H9 (cell line): ENCODE results near the gene CYCS. TPM values are rescaled to one million over a fixed set of nuclear protein-coding genes. Genes with fewer than 3 reads are reported as not detected.

Experiments
- DNase-seq: peaks from one replicate; pipeline ENCODE4 v3.0.0-alpha.2; 2017
- H2AFZ ChIP-seq: one replicate; pipeline ENCODE4 v1.6.1; 2013; ENCODE audit warnings: mild to moderate bottlenecking, low read length, control low read depth, moderate library complexity
- H2AK5ac ChIP-seq: 2 replicates; pipeline ENCODE4 v1.6.1; 2013; ENCODE audit warnings: low read length, control low read depth, mixed read lengths; ENCODE audit not compliant: insufficient read length
- H2BK120ac ChIP-seq: one replicate; pipeline ENCODE4 v1.6.1; 2013; ENCODE audit warnings: low read depth, mild to moderate bottlenecking, low read length, control low read depth, inconsistent platforms; ENCODE audit not compliant: poor library complexity, severe bottlenecking
- H2BK12ac ChIP-seq: 2 replicates; pipeline ENCODE4 v1.6.1; 2013; ENCODE audit warnings: low read length, control low read depth, mixed read lengths, low read depth; ENCODE audit not compliant: insufficient read length
- H2BK15ac ChIP-seq: 2 replicates; pipeline ENCODE4 v1.6.1; 2013; ENCODE audit warnings: low read depth, low read length, control low read depth
- H2BK20ac ChIP-seq: one replicate; pipeline ENCODE4 v1.6.1; 2013; ENCODE audit warnings: low read depth, mild to moderate bottlenecking, low read length, control low read depth, inconsistent platforms; ENCODE audit not compliant: poor library complexity, severe bottlenecking
- H2BK5ac ChIP-seq: 2 replicates; pipeline ENCODE4 v1.6.1; 2013; ENCODE audit warnings: low read length, control low read depth, mixed read lengths; ENCODE audit not compliant: insufficient read length
- H3K14ac ChIP-seq: 2 replicates; pipeline ENCODE4 v1.6.1; 2013; ENCODE audit warnings: low read length, control low read depth; ENCODE audit not compliant: insufficient read depth
- H3K18ac ChIP-seq: 2 replicates; pipeline ENCODE4 v1.6.1; 2013; ENCODE audit warnings: low read depth, mild to moderate bottlenecking, mixed read lengths, low read length, control low read depth; ENCODE audit not compliant: insufficient read length
- H3K23ac ChIP-seq: 2 replicates; pipeline ENCODE4 v1.6.1; 2013; ENCODE audit warnings: low read length, control low read depth, mixed read lengths, low read depth; ENCODE audit not compliant: insufficient read length
- H3K23me2 ChIP-seq: 2 replicates; pipeline ENCODE4 v1.6.1; 2013; ENCODE audit warnings: low read depth, mild to moderate bottlenecking, mixed read lengths, low read length, control low read depth; ENCODE audit not compliant: insufficient read length, poor library complexity, severe bottlenecking
- H3K27ac ChIP-seq: 2 replicates; pipeline ENCODE4 v1.5.1; 2013; ENCODE audit warnings: low read length, control low read depth, mixed read lengths, low read depth; ENCODE audit not compliant: insufficient read length
- H3K27me3 ChIP-seq: 2 replicates; pipeline ENCODE4 v1.6.1; 2013; ENCODE audit warnings: low read length, control low read depth, inconsistent platforms; ENCODE audit not compliant: insufficient read depth
- H3K4ac ChIP-seq: 2 replicates; pipeline ENCODE4 v1.6.1; 2013; ENCODE audit warnings: low read depth, mild to moderate bottlenecking, control low read depth, inconsistent platforms, low read length, moderate library complexity
- H3K4me1 ChIP-seq: 2 replicates; pipeline ENCODE4 v1.6.1; 2013; ENCODE audit warnings: low read length, control low read depth, inconsistent platforms; ENCODE audit not compliant: insufficient read depth
- H3K4me2 ChIP-seq: 2 replicates; pipeline ENCODE4 v1.6.1; 2013; ENCODE audit warnings: low read length, control low read depth, mixed read lengths; ENCODE audit not compliant: insufficient read length, insufficient read depth
- H3K56ac ChIP-seq: 2 replicates; pipeline ENCODE4 v1.6.1; 2013; ENCODE audit warnings: low read depth, mild to moderate bottlenecking, mixed read lengths, low read length, control low read depth; ENCODE audit not compliant: insufficient read length
- H3K79me1 ChIP-seq: 2 replicates; pipeline ENCODE4 v1.6.1; 2013; ENCODE audit warnings: low read depth, mild to moderate bottlenecking, moderate library complexity, low read length, control low read depth, inconsistent platforms; ENCODE audit not compliant: insufficient read depth, poor library complexity, severe bottlenecking
- H3K79me2 ChIP-seq: 2 replicates; pipeline ENCODE4 v1.6.1; 2013; ENCODE audit warnings: low read length, control low read depth, inconsistent platforms; ENCODE audit not compliant: insufficient read depth
- H3K9ac ChIP-seq: 2 replicates; pipeline ENCODE4 v1.6.1; 2013; ENCODE audit warnings: low read length, control low read depth, mixed read lengths; ENCODE audit not compliant: insufficient read length; ENCODE audit errors: extremely low read depth
- H3K9me3 ChIP-seq: one replicate; pipeline ENCODE4 v1.6.1; 2013; ENCODE audit warnings: low read depth, low read length, inconsistent platforms; ENCODE audit not compliant: control insufficient read depth
- H3T11ph ChIP-seq: one replicate; pipeline ENCODE4 v1.6.1; 2013; ENCODE audit warnings: mild to moderate bottlenecking, low read length, control low read depth, inconsistent platforms
- H4K20me1 ChIP-seq: one replicate; pipeline ENCODE4 v1.6.1; 2013; ENCODE audit not compliant: control insufficient read depth, insufficient read length, insufficient read depth
- H4K5ac ChIP-seq: 2 replicates; pipeline ENCODE4 v1.6.1; 2013; ENCODE audit warnings: low read depth, mild to moderate bottlenecking, mixed read lengths, low read length, control low read depth; ENCODE audit not compliant: insufficient read length
- H4K8ac ChIP-seq: replicated peaks from 2 replicates; pipeline ENCODE4 v1.6.1; 2013; ENCODE audit warnings: low read length, control low read depth, mixed read lengths, low read depth; ENCODE audit not compliant: insufficient read length
- H4K91ac ChIP-seq: 2 replicates; pipeline ENCODE4 v1.6.1; 2013; ENCODE audit warnings: low read depth, mild to moderate bottlenecking, moderate library complexity, mixed read lengths, low read length, control low read depth; ENCODE audit not compliant: insufficient read length
- H3K27ac Mint-ChIP-seq, 3 experiments: 2 replicates in 2 of 3; 3 replicates in 1 of 3; pipeline ENCODE4 v1.8.0; 2020 to 2021; ENCODE audit warnings: mixed read lengths in 3 of 3, mild to moderate bottlenecking in 1 of 3, moderate library complexity in 1 of 3
- H3K27me3 Mint-ChIP-seq: 2 replicates; pipeline ENCODE4 v1.8.0; 2021; ENCODE audit warnings: low read depth, mild to moderate bottlenecking, moderate library complexity, mixed read lengths
- H3K36me3 Mint-ChIP-seq, 3 experiments: 2 replicates in 2 of 3; 3 replicates in 1 of 3; pipeline ENCODE4 v1.8.0; 2020 to 2021; ENCODE audit warnings: low read depth in 3 of 3, mixed read lengths in 3 of 3; ENCODE audit not compliant: insufficient read depth in 1 of 3
- H3K4me1 Mint-ChIP-seq, 2 experiments: 2 replicates each; pipeline ENCODE4 v1.8.0; 2020; ENCODE audit warnings: mixed read lengths in 2 of 2
- H3K4me3 Mint-ChIP-seq, 2 experiments: 2 replicates in 1 of 2; 3 replicates in 1 of 2; pipeline ENCODE4 v1.8.0; 2020 to 2021; ENCODE audit warnings: mild to moderate bottlenecking in 2 of 2, mixed read lengths in 2 of 2, moderate library complexity in 1 of 2
- H3K9me3 Mint-ChIP-seq, 2 experiments: 2 replicates in 1 of 2; 3 replicates in 1 of 2; pipeline ENCODE4 v1.8.0; 2020; ENCODE audit warnings: mild to moderate bottlenecking in 2 of 2, mixed read lengths in 2 of 2, moderate library complexity in 1 of 2
- WGBS: extraction: QIAGEN DNeasy Blood & Tissue Kit; methylation state at CpG from one replicate; pipeline ENCODE4 v1.1.7; 2013; ENCODE audit warnings: missing lambda C conversion rate, low lambda C conversion rate, mixed read lengths; ENCODE audit not compliant: insufficient read length; ENCODE audit errors: extremely low coverage; 5-methylcytosine and 5-hydroxymethylcytosine counted together
- total RNA-seq: library from RNA; stranded (reverse); gene quantifications from 2 replicates; pipeline ENCODE4 v1.2.1, GENCODE V29; 2021
- TF ChIP-seq, protein P1 (sequence below): fragments of 200-600 bp; sonication (generic); conservative IDR thresholded peaks from 3 replicates; pipeline ENCODE4 v1.8.0; 2021; ENCODE audit warnings: antibody characterized with exemption, mild to moderate bottlenecking

Gene CYCS
- total RNA-seq, 1 experiment from 2014 or later: 209 TPM

DNA sequence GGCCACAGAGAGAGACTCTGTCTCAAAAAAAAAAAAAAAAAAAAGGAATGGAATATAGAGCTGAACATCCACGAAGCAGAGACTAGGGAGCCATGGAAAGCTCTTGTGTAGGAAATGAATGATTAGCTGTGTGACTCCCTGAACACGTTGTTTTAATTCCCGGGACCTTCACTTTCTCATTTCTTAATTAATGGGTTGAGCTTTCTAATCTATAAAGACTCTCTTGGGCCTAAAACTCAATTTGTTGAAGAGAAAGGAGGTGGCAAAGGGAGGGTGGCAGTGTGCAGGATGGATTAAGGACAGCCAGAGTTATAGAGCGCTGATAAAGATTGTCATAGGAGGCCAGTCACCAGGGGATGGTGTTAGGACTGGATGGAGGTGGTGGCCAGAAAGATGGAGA lies 48.0 kb downstream of the CYCS start:
- Histone ChIP-seq H3K23ac (no peak overlapping the region), H2AK5ac (no peak overlapping the region), H2BK15ac (no peak overlapping the region), H3K27me3 (no peaks in the 10 kb centered on the region), H3K9ac (no peak overlapping the region), H3K4ac (no peak overlapping the region), H3K79me2 (no peaks in the 10 kb centered on the region), H3K18ac (no peak overlapping the region), H4K5ac (no peak overlapping the region), H3K79me1 (no peaks in the 10 kb centered on the region), H3T11ph (no peak overlapping the region), H2BK20ac (no peak overlapping the region), H3K23me2 (no peaks in the 10 kb centered on the region), H3K4me1 (no peaks in the 10 kb centered on the region), H4K91ac (no peak overlapping the region), H2AFZ (no peak overlapping the region), H3K27ac (no peak overlapping the region), H2BK120ac (no peak overlapping the region), H4K20me1 (no peaks in the 10 kb centered on the region), H3K4me2 (no peak overlapping the region), H2BK5ac (no peak overlapping the region), H3K56ac (no peak overlapping the region), H2BK12ac (no peak overlapping the region), H3K9me3 (no peaks in the 10 kb centered on the region), H3K14ac (no peak overlapping the region), H4K8ac (no peak overlapping the region)
- DNase-seq: no peak
- Mint-ChIP-seq H3K4me3 (no peak overlapping the region), H3K27ac (no peak overlapping the region), H3K9me3 (no peaks in the 10 kb centered on the region), H3K36me3 (no peaks in the 10 kb centered on the region), H3K27me3 (no peaks in the 10 kb centered on the region), H3K4me1 (peaks cover 4 to 8% of the 10 kb centered on the region in 2 experiments; a peak in 3 of 4 replicates)
- WGBS: no CpG with 5 or more reads among the region's 4 CpGs
- TF ChIP-seq, protein P1, sequence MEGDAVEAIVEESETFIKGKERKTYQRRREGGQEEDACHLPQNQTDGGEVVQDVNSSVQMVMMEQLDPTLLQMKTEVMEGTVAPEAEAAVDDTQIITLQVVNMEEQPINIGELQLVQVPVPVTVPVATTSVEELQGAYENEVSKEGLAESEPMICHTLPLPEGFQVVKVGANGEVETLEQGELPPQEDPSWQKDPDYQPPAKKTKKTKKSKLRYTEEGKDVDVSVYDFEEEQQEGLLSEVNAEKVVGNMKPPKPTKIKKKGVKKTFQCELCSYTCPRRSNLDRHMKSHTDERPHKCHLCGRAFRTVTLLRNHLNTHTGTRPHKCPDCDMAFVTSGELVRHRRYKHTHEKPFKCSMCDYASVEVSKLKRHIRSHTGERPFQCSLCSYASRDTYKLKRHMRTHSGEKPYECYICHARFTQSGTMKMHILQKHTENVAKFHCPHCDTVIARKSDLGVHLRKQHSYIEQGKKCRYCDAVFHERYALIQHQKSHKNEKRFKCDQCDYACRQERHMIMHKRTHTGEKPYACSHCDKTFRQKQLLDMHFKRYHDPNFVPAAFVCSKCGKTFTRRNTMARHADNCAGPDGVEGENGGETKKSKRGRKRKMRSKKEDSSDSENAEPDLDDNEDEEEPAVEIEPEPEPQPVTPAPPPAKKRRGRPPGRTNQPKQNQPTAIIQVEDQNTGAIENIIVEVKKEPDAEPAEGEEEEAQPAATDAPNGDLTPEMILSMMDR: no peak
